ENCODE measurements around the gene NEUROG1.

- no peak for TF ChIP-seq EZH2 (IDR thresholded peaks at IDR 0.05; ENCODE audit: borderline replicate concordance, low read depth, low read length, poor library complexity, severe bottlenecking)
- TF ChIP-seq CTCF (conservative IDR thresholded peaks at IDR 0.05; ENCODE audit: low read depth, low read length), result peak; percentile 91
These were observed 25.1 kb upstream of the NEUROG1 start for GRCh38 chr5:135560858-135561257.
